Breast epithelium (tissue), 4 donors: Measurements from ENCODE around the gene NTRK3. TPM values are rescaled to one million over a fixed set of nuclear protein-coding genes. Genes with fewer than 3 reads are reported as not detected.

Experiments used
- DNase-seq, 2 donors: peaks; one replicate each; pipeline ENCODE4 v3.0.0-alpha.2; 2019; ENCODE audit warnings: low spot score in 2 of 2
- H3K27ac ChIP-seq, 2 donors: fragments of 200-600 bp; sonication (generic) in 1 of 2; one replicate each; pipeline ENCODE4 v1.5.1; 2016 to 2019; ENCODE audit warnings: mild to moderate bottlenecking in 1 of 2
- H3K27me3 ChIP-seq, 2 donors: fragments of 200-600 bp; sonication (generic) in 1 of 2; one replicate each; pipeline versions ENCODE4 v1.5.1 to v1.6.0; 2017 to 2019; ENCODE audit warnings: control low read depth in 1 of 2, mild to moderate bottlenecking in 1 of 2
- H3K36me3 ChIP-seq: fragments of 200-600 bp; one replicate; pipeline ENCODE4 v1.5.1; 2019
- H3K4me1 ChIP-seq, 2 donors: fragments of 200-600 bp; sonication (generic); one replicate each; pipeline ENCODE4 v1.5.1; 2016 to 2019; ENCODE audit warnings: control low read depth in 1 of 2
- H3K4me3 ChIP-seq, 3 donors: fragments of 200-600 bp; sonication (generic); 1 replicate in 2 of 3; 2 replicates in 1 of 3; pipeline ENCODE4 v1.5.1; 2016 to 2019; ENCODE audit warnings: mild to moderate bottlenecking in 3 of 3, moderate library complexity in 2 of 3
- H3K9me3 ChIP-seq, 2 donors: fragments of 200-600 bp; sonication (generic) in 1 of 2; one replicate each; pipeline ENCODE4 v1.5.1; 2016 to 2019; ENCODE audit warnings: control low read depth in 1 of 2
- CTCF ChIP-seq, 3 donors: fragments of 450-650 bp; IDR thresholded peaks; one replicate each; pipeline ENCODE4 v1.5.1; 2016 to 2017; ENCODE audit warnings: antibody characterized with exemption in 3 of 3, mild to moderate bottlenecking in 3 of 3, moderate library complexity in 3 of 3
- POLR2A ChIP-seq: fragments of 450-650 bp; IDR thresholded peaks from one replicate; pipeline ENCODE4 v1.6.1; 2016; ENCODE audit warnings: antibody characterized with exemption, mild to moderate bottlenecking, moderate library complexity
- POLR2AphosphoS5 ChIP-seq, 3 donors: sonication (generic); formaldehyde crosslinking; IDR thresholded peaks; one replicate each; pipeline ENCODE4 v1.6.1; 2017; ENCODE audit warnings: antibody characterized with exemption in 3 of 3
- intact Hi-C: fragments of 100-400 bp; cut with DNase I; formaldehyde crosslinking; loops from one replicate; pipeline ENCODE4 v1.15.1; 2023; ENCODE audit warnings: low total_unique reads
- total RNA-seq, 3 donors: library from RNA; depleted of rRNA; stranded (reverse); fragments of >200 nt; gene quantifications; one replicate each; pipeline ENCODE4 v1.1.0, GENCODE V29; 2016

NTRK3 gene
- total RNA-seq, 3 donors from 2014 or later: 1.9 to 23.6 (median 13.8) TPM

- H3K9me3 ChIP-seq: no peaks in the 10 kb centered on the region
- H3K27ac ChIP-seq: no peak overlapping the region
- no peaks in the 10 kb centered on the region for H3K36me3 ChIP-seq
- no peaks in the 10 kb centered on the region for H3K27me3 ChIP-seq
- intact Hi-C loops: no loop called here
- TF ChIP-seq POLR2AphosphoS5 (IDR thresholded peaks at IDR 0.05) (no peak), POLR2A (no peak)
- no peak overlapping the region for H3K4me3 ChIP-seq
- no peaks in the 10 kb centered on the region for H3K4me1 ChIP-seq
- DNase-seq: no peak
Observed at GRCh38 chr15:88233921-88234320, 22.6 kb downstream of the NTRK3 start.

- H3K36me3 ChIP-seq: no peaks in the 10 kb centered on the region
- no peak overlapping the region for H3K4me3 ChIP-seq
- DNase-seq: no peak
- TF ChIP-seq POLR2AphosphoS5 (IDR thresholded peaks at IDR 0.05) (no peak), CTCF (IDR thresholded peaks at IDR 0.05) (no peak), POLR2A (no peak)
- no peaks in the 10 kb centered on the region for H3K4me1 ChIP-seq
- H3K27ac ChIP-seq: no peak overlapping the region
- H3K27me3 ChIP-seq: no peaks in the 10 kb centered on the region
- no peaks in the 10 kb centered on the region for H3K9me3 ChIP-seq
- intact Hi-C loops: no loop called here
Observed at GRCh38 chr15:88232771-88233201, 23.8 kb downstream of the NTRK3 start.

GRCh38 chr15:88231909-88232644, 24.5 kb downstream of the NTRK3 start:
- TF ChIP-seq POLR2A (no peak), POLR2AphosphoS5 (IDR thresholded peaks at IDR 0.05) (no peak), CTCF (IDR thresholded peaks at IDR 0.05) (no peak)
- Histone ChIP-seq H3K27me3 (no peaks in the 10 kb centered on the region), H3K9me3 (no peaks in the 10 kb centered on the region), H3K36me3 (no peaks in the 10 kb centered on the region), H3K4me1 (no peaks in the 10 kb centered on the region), H3K4me3 (no peak overlapping the region), H3K27ac (no peak overlapping the region)
- intact Hi-C loops: no loop called here
- no peak for DNase-seq

- intact Hi-C loops: no loop called here
- no peak for DNase-seq
- H3K4me3 ChIP-seq: no peak overlapping the region
- H3K27ac ChIP-seq: no peak overlapping the region
- TF ChIP-seq POLR2A: no peak
- no peak for TF ChIP-seq CTCF (IDR thresholded peaks at IDR 0.05)
- no peak for TF ChIP-seq POLR2AphosphoS5 (IDR thresholded peaks at IDR 0.05)
- H3K4me1 ChIP-seq: no peaks in the 10 kb centered on the region
- H3K36me3 ChIP-seq: no peaks in the 10 kb centered on the region
- no peaks in the 10 kb centered on the region for H3K9me3 ChIP-seq
- no peaks in the 10 kb centered on the region for H3K27me3 ChIP-seq
Observed at GRCh38 chr15:88230823-88231222, 25.7 kb downstream of the NTRK3 start.

- Histone ChIP-seq H3K27me3 (no peaks in the 10 kb centered on the region), H3K4me3 (no peak overlapping the region), H3K9me3 (no peaks in the 10 kb centered on the region), H3K27ac (no peak overlapping the region), H3K4me1 (no peaks in the 10 kb centered on the region), H3K36me3 (no peaks in the 10 kb centered on the region)
- TF ChIP-seq POLR2AphosphoS5 (IDR thresholded peaks at IDR 0.05): no peak
- TF ChIP-seq POLR2A: no peak
- TF ChIP-seq CTCF (IDR thresholded peaks at IDR 0.05): no peak
- DNase-seq: no peak
- intact Hi-C loops: no loop called here
Observed at GRCh38 chr15:88225461-88225860, 31.1 kb downstream of the NTRK3 start.
